Amniotic stem cell (primary cell): ENCODE results near the gene CDK19.

Source experiments
- DNase-seq: peaks from one replicate; lab custom pipeline; 2025; lab: John Stamatoyannopoulos, UW

CDK19 gene

DNA sequence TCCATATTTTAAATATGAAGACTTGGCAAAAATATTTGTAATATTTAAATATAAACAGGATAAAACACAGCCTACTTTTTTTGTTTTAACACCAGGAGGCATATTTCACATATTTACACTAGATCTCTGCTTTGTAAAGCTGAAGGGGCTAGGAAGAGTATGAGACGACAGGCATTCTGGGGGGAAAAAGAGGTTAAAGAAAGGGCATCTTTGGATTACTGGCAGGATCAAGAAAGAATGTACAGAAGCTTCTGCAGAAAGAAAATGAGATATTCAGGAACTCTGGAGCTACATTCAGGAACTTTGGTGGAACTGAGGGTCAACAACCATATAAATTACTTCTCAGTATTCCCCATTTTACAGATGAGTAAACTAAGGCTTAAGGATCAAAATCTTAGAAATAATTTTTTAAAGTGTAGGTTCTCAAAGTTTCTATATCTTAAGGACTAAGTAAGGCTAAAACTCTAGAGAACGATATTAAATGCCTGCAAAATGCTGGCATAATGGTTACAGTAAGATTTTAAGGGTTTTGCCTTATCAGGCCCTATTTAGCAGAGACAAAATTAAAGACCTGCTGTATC lies 156.5 kb downstream of the CDK19 start:
- DNase-seq: no peak

DNA sequence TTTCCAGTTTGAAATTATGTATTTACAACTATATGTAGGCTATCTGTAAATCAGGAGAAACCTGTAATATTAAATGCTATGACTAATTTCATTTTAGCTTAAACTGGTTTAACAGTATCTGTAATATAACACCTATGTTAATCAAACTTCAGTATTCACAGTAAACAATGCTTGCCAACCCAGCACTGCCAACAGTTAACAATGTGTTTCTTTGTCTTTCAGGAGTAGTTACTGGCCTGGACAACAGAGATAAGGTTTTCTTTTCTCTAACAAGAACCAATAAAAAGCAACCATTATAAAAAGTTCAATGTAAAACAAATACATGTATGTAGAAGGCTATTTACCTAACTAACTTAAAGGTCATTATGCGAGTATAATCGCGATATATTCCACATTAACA lies 158.8 kb downstream of the CDK19 start:
- DNase-seq: no peak

GRCh38 chr6:110655821-110656220 lies 159.4 kb downstream of the CDK19 start:
- DNase-seq: no peak

- DNase-seq: no peak
These were observed 161.0 kb downstream of the CDK19 start for GRCh38 chr6:110654096-110654820.

- DNase-seq: no peak
These were observed 161.9 kb downstream of the CDK19 start for GRCh38 chr6:110653381-110653780.

- DNase-seq: no peak
These were observed 162.7 kb downstream of the CDK19 start for GRCh38 chr6:110652520-110652919.

GRCh38 chr6:110650755-110651154 lies 164.5 kb downstream of the CDK19 start:
- no peak for DNase-seq

GRCh38 chr6:110649704-110650103 lies 165.6 kb downstream of the CDK19 start:
- DNase-seq: no peak

DNA sequence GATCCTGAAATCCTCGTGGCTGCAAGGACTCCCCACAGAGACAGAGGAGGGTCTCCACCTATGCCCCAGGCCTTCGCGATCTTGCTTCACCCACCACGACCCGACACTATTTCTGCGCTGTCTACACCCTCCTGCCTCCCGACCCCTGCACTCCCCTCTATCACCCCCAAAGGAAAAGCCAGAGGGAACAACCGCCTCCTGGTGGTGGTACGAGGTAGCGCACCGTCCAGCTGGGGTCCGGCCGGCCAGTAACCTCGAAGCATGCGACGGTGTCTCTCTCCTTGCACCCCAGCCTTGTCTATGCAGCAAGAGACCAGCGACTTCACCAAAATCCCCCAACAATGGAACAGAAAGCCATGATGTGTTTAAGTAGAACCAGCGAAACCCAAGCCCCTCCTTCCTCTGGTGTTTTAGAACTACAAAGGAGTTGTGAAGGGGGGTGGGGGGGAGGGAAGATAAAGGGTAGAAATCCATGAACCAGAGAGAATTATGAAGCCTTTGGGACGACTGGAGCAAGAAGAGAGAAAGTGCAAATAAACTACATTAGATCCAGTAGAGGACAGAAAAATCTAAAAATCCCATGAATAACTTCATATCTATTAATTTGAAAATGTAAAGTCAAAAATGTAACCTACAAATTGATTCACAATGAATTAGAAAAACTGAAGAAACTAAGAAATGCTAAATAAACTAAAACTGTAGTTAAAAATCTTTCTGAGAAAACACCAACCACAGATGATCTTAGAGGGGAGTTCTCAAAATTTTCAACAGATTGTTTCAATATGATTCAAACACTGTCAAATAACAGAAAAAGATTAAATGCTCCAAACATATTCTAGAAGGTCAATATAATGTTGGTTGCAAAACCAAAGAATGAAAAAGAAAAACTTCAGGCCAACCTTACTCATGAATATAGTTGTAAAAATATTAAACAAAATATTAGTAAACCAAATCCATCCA lies 168.0 kb downstream of the CDK19 start:
- DNase-seq: no peak

GRCh38 chr6:110646419-110646698 lies 168.9 kb downstream of the CDK19 start:
- DNase-seq: no peak

- no peak for DNase-seq
These were observed 169.4 kb downstream of the CDK19 start for GRCh38 chr6:110645685-110646418.

DNA sequence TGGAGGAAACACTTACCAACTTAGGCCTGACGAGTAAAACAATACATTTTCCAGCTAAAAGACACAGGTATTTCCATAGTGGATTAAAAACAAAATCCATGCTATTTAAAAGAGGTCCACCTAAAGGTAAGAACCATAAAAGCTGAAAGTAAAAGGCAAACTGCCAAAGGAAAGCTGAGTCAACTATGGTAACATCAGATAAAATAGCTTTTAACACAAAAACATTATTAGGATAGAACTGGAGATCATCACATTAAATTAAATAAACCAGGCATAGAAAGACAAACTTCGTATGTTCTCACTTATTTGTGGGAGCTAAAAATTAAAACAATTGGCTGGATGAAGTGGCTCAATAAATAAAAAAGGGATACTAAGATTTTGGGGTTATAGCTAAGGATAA lies 172.1 kb downstream of the CDK19 start:
- no peak for DNase-seq

- DNase-seq: no peak
These were observed 172.6 kb downstream of the CDK19 start for GRCh38 chr6:110642711-110643110.

- DNase-seq: no peak
These were observed 178.5 kb downstream of the CDK19 start for GRCh38 chr6:110636781-110637180.

DNA sequence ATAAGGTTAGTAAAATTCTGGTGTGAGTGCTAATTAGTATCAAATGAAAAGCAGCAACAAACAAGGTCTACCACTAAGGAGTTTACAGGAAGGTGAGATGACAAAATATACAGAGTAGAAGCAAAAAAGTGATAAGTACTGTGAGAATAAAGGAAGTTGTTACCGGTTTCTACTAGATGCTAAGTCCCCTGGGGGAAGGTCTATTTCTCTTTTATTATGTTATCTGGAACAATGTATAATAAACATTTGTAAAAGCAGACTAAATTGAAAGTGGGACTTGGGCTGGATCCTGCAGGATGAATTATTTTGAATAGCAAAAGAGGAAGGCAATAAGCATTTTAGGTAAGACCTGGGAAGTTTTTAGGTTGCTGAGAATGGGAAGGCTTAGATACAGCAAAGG lies 180.2 kb downstream of the CDK19 start:
- DNase-seq: no peak

GRCh38 chr6:110633731-110634213 lies 181.5 kb downstream of the CDK19 start:
- DNase-seq: no peak

DNA sequence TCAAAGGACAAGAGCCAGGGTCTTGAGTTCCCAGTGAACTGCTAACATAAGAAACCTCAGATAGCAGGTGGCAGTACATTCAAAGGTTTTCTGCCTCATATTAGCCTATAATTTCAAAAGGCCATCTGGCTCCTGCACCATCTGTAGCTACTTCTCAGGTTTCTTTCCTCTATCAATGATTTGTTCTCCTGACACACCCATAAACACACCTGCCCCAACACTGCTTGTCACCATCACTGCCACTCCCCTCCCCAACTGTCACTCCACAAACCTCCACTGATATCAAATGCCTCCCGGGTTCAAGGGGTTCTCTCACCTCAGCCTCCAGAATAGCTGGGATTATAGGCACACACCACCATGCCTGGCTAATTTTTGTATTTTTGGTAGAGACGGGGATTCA lies 186.1 kb downstream of the CDK19 start:
- no peak for DNase-seq

DNA sequence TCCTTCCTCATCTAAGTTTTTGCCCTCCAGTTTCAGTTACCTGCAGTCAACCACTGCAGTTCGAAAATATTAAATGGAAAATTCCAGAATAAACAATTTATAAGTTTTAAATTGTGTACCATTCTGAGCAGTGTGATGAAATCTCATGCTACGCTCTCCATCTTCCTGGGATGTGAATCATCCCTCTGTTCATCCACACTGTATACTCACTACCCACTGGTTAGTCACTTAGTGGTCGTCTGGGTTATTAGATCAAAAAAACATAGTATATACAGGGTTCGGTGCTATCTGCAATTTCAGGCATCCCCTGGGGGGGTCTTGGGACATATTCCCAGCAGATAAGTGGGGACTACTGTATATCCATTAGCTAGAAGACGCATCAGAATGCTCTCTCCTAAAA lies 186.9 kb downstream of the CDK19 start:
- peak; percentile 15 for DNase-seq

DNA sequence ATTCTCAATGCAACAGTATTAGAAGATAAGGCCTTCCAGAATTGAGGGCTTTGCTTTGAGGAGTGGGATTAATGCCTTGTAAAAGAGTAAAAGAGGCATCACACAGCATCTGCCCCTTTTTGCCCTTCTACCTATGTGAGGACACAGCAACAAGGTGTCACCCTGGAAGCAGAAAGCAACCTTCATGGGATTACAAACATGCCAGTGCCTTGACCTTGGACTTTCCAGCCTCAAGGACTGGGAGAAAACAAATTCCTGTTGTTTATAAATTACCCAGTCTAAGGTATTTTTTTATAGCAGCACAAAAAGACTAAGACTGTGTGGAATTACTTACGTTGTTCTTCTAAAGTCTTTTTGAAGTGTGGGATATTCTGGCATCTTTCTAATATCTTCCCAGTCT lies 188.8 kb downstream of the CDK19 start:
- DNase-seq: no peak

- DNase-seq: no peak
These were observed 189.4 kb downstream of the CDK19 start for GRCh38 chr6:110625883-110626282.

GRCh38 chr6:110622912-110623578 lies 192.2 kb downstream of the CDK19 start:
- DNase-seq: no peak

DNA sequence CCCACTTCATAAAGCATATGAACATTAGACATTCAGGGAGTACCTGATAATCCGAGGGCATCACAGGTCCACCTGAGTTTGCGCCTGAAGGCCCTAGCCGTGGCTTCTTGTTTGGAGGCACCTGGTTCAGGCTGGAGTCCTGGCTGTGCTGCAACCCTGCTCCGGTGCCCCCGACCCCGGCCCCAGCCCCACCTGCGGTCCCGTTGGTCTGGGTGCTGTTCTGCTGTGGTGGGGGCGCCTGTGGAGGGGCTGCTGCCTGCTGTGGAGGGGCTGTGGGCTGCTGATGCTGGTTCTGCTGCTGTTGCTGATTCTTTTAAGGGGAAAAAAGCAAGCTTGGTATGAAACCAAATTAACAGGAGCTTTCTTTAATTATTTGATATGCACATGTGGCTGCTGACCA lies 194.2 kb downstream of the CDK19 start:
- DNase-seq: no peak
